Superior temporal gyrus (tissue), 1 donor: ENCODE results near the gene FBXL17.

Experiments used
- DNase-seq: peaks from one replicate; pipeline ENCODE4 v3.0.0-alpha.2; 2016; ENCODE audit errors: extremely low spot score

FBXL17 gene

GRCh38 chr5:107954254-107954653 is 427.6 kb downstream of the FBXL17 start:
- no peak for DNase-seq

- DNase-seq, result no peak
These were observed 429.4 kb downstream of the FBXL17 start for GRCh38 chr5:107952450-107952849.

GRCh38 chr5:107951309-107951708 is 430.6 kb downstream of the FBXL17 start:
- DNase-seq, result no peak

GRCh38 chr5:107950776-107951175 is 431.1 kb downstream of the FBXL17 start:
- no peak for DNase-seq

- no peak for DNase-seq
These were observed 432.1 kb downstream of the FBXL17 start for GRCh38 chr5:107949688-107950341.

GRCh38 chr5:107948377-107948776 is 433.5 kb downstream of the FBXL17 start:
- DNase-seq, result no peak

- DNase-seq, result no peak
These were observed 436.8 kb downstream of the FBXL17 start for GRCh38 chr5:107945061-107945460.

- DNase-seq, result no peak
These were observed 438.0 kb downstream of the FBXL17 start for GRCh38 chr5:107943923-107944322.

GRCh38 chr5:107941036-107941435 is 440.9 kb downstream of the FBXL17 start:
- DNase-seq, result no peak

- no peak for DNase-seq
These were observed 444.1 kb downstream of the FBXL17 start for GRCh38 chr5:107937651-107938355.

- DNase-seq, result no peak
These were observed 444.7 kb downstream of the FBXL17 start for GRCh38 chr5:107937204-107937603.

- no peak for DNase-seq
These were observed 445.4 kb downstream of the FBXL17 start for GRCh38 chr5:107936515-107936914.

- DNase-seq, result no peak
These were observed 446.3 kb downstream of the FBXL17 start for GRCh38 chr5:107935645-107936044.

GRCh38 chr5:107933326-107933725 is 448.6 kb downstream of the FBXL17 start:
- DNase-seq, result no peak

- no peak for DNase-seq
These were observed 451.0 kb downstream of the FBXL17 start for GRCh38 chr5:107930891-107931290.

GRCh38 chr5:107930092-107930491 is 451.8 kb downstream of the FBXL17 start:
- no peak for DNase-seq

- no peak for DNase-seq
These were observed 452.8 kb downstream of the FBXL17 start for GRCh38 chr5:107929080-107929479.

- no peak for DNase-seq
These were observed 455.8 kb downstream of the FBXL17 start for GRCh38 chr5:107926121-107926520.

- no peak for DNase-seq
These were observed 456.7 kb downstream of the FBXL17 start for GRCh38 chr5:107925200-107925599.

- DNase-seq, result no peak
These were observed 461.9 kb downstream of the FBXL17 start for GRCh38 chr5:107919969-107920368.

- no peak for DNase-seq
These were observed 462.5 kb downstream of the FBXL17 start for GRCh38 chr5:107919361-107919760.

- DNase-seq, result no peak
These were observed 463.9 kb downstream of the FBXL17 start for GRCh38 chr5:107917983-107918382.
